Esophagus squamous epithelium (tissue), 5 donors: ENCODE results near the gene RRP1. TPM values are rescaled to one million over a fixed set of nuclear protein-coding genes. Genes with fewer than 3 reads are reported as not detected.

Experiments used
- DNase-seq: peaks from one replicate; lab custom pipeline; 2025; lab: John Stamatoyannopoulos, UW
- H3K27ac ChIP-seq, 4 donors: fragments of 200-600 bp; sonication (generic); one replicate each; pipeline ENCODE4 v1.5.1; 2016 to 2019; ENCODE audit warnings: mild to moderate bottlenecking in 1 of 4
- H3K27me3 ChIP-seq, 4 donors: fragments of 200-600 bp; sonication (generic); 1 replicate in 3 of 4; 2 replicates in 1 of 4; pipeline versions ENCODE4 v1.5.1 to v1.6.0; 2017 to 2021; ENCODE audit warnings: antibody characterized with exemption in 1 of 4
- H3K36me3 ChIP-seq, 3 donors: fragments of 200-600 bp; sonication (generic); one replicate each; pipeline ENCODE4 v1.5.1; 2016 to 2019
- H3K4me1 ChIP-seq, 3 donors: fragments of 200-600 bp; sonication (generic); one replicate each; pipeline ENCODE4 v1.5.1; 2017 to 2019
- H3K4me3 ChIP-seq, 4 donors: fragments of 200-600 bp; sonication (generic); 1 replicate in 3 of 4; 2 replicates in 1 of 4; pipeline ENCODE4 v1.5.1; 2016 to 2019; ENCODE audit warnings: mild to moderate bottlenecking in 2 of 4, moderate library complexity in 1 of 4
- H3K9me3 ChIP-seq, 3 donors: fragments of 200-600 bp; sonication (generic); one replicate each; pipeline ENCODE4 v1.5.1; 2016 to 2019
- POLR2A ChIP-seq, 4 donors: fragments of 450-650 bp; IDR thresholded peaks; one replicate each; pipeline ENCODE4 v1.6.1; 2017; ENCODE audit warnings: antibody characterized with exemption in 4 of 4, mild to moderate bottlenecking in 4 of 4, moderate library complexity in 3 of 4
- WGBS, 2 donors: methylation state at CpG; one replicate each; pipeline ENCODE4 v1.1.5; 2018; 5-methylcytosine and 5-hydroxymethylcytosine counted together
- intact Hi-C: fragments of 100-400 bp; cut with DNase I; formaldehyde crosslinking; loops from one replicate; pipeline ENCODE4 v1.15.0; 2022
- total RNA-seq, 4 donors: library from RNA; depleted of rRNA; stranded (reverse); fragments of >200 nt; gene quantifications; one replicate each; pipeline ENCODE4 v1.1.0, GENCODE V29; 2016
- TF ChIP-seq, protein P1 (sequence below), 6 experiments: fragments of 450-650 bp in 4 of 6; fragments of 200-600 bp in 2 of 6; sonication (generic) in 2 of 6; IDR thresholded peaks; one replicate each; pipeline ENCODE4 v1.5.1; 2016 to 2019; ENCODE audit warnings: antibody characterized with exemption in 6 of 6, mild to moderate bottlenecking in 4 of 6, moderate library complexity in 4 of 6
- donor health status: DM: yes; HTN: yes; CAD: no.

Gene RRP1
- total RNA-seq, 4 donors from 2014 or later = 22.5 to 37.2 (median 30.4) TPM

DNA sequence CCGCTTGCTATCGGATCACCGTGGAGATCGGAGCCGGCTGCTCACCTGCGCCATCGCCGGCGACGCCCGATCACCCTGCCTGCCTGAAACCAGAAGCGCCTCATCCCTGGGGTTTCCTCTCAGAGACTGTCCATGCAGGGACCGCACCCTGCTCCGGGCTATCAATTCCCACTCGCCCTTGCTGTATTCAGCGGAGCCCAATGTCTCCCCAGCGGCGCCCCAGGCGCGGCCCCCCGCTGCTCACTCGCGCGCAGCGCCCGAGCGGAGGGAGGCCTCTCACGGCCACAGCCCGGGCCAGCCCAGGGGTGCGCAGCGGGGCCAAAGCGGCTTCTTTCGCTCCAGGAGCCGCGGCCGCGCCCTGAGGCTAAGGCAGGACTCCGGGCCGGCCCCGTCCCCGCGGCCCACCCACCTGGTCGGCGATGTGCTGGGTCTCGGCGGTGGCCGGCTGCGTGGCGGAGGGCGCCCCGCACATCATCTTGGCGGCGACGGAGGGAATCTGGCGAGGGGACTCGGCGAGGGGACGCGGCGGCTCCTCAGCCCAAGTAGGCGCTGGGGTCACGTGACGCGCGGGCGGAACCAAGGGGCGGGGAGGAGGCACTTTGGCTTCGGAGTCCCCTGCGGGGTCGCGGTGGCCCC, 13.5 kb upstream of the RRP1 start, which contains the start of gene CSTB:
Gene CSTB (minus strand): TSS at position 514 of the 636 bp plus-strand sequence. CDS start 39 bp downstream, at position 475.
- peak within 1 kb of the TSS; percentile 84 to 99 (median 93) for H3K27ac ChIP-seq
- 0% methylated on average over 15 of the region's 71 CpGs; no CpG with 5 or more reads in 1 of the 2 donors for WGBS, 2 donors
- intact Hi-C loops = no loop called here
- peaks cover 11 to 88% (median 32%) of the 10 kb centered on the region in 3 donors for H3K4me1 ChIP-seq
- no peak for DNase-seq
- no peaks in the 10 kb centered on the region for H3K27me3 ChIP-seq
- peaks cover 0 to 32% (median 6%) of the 10 kb centered on the region in 3 donors for H3K36me3 ChIP-seq
- peak within 1 kb of the TSS; percentile 67 to 98 (median 86) for H3K4me3 ChIP-seq
- H3K9me3 ChIP-seq = no peaks in the 10 kb centered on the region
- TF ChIP-seq POLR2A (IDR thresholded peaks at IDR 0.05) = peak in 3 of 4 donors; percentile 60 to 78 (median 66)
- TF ChIP-seq, protein P1, sequence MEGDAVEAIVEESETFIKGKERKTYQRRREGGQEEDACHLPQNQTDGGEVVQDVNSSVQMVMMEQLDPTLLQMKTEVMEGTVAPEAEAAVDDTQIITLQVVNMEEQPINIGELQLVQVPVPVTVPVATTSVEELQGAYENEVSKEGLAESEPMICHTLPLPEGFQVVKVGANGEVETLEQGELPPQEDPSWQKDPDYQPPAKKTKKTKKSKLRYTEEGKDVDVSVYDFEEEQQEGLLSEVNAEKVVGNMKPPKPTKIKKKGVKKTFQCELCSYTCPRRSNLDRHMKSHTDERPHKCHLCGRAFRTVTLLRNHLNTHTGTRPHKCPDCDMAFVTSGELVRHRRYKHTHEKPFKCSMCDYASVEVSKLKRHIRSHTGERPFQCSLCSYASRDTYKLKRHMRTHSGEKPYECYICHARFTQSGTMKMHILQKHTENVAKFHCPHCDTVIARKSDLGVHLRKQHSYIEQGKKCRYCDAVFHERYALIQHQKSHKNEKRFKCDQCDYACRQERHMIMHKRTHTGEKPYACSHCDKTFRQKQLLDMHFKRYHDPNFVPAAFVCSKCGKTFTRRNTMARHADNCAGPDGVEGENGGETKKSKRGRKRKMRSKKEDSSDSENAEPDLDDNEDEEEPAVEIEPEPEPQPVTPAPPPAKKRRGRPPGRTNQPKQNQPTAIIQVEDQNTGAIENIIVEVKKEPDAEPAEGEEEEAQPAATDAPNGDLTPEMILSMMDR (IDR thresholded peaks at IDR 0.05) = no peak

DNA sequence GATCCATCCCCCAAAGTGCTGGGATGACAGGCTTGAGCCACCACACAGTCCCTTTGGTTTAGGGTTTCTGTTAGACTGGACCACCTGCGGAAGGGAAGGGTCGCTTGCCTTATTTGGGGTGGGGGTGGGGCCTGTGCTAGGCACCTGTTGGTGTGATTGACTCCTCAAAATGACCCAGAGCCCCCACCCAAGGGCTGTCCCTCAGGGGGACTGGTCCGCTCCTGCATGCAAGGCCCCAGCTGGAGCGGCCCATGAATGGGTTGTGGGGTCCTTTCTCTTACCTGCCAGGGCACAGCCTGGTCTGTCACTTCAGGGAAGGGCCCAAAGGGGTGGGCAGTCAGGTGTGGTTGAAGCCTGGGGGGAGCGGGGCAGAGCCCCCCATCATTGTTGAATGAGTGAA, 11.4 kb upstream of the RRP1 start:
- H3K27me3 ChIP-seq = no peaks in the 10 kb centered on the region
- DNase-seq = no peak
- TF ChIP-seq, protein P1 (IDR thresholded peaks at IDR 0.05) = no peak
- no peak for TF ChIP-seq POLR2A (IDR thresholded peaks at IDR 0.05)
- H3K9me3 ChIP-seq = no peaks in the 10 kb centered on the region
- H3K27ac ChIP-seq = peak overlapping the region; percentile 77 to 99 (median 90)
- intact Hi-C loops = no loop called here
- H3K36me3 ChIP-seq = peaks cover 0 to 24% (median 6%) of the 10 kb centered on the region in 3 donors
- H3K4me3 ChIP-seq = no peak overlapping the region
- WGBS, 2 donors = 88% methylated on average over 1 of the region's 5 CpGs; no CpG with 5 or more reads in 1 of the 2 donors
- H3K4me1 ChIP-seq = peaks cover 11 to 88% (median 38%) of the 10 kb centered on the region in 3 donors

DNA sequence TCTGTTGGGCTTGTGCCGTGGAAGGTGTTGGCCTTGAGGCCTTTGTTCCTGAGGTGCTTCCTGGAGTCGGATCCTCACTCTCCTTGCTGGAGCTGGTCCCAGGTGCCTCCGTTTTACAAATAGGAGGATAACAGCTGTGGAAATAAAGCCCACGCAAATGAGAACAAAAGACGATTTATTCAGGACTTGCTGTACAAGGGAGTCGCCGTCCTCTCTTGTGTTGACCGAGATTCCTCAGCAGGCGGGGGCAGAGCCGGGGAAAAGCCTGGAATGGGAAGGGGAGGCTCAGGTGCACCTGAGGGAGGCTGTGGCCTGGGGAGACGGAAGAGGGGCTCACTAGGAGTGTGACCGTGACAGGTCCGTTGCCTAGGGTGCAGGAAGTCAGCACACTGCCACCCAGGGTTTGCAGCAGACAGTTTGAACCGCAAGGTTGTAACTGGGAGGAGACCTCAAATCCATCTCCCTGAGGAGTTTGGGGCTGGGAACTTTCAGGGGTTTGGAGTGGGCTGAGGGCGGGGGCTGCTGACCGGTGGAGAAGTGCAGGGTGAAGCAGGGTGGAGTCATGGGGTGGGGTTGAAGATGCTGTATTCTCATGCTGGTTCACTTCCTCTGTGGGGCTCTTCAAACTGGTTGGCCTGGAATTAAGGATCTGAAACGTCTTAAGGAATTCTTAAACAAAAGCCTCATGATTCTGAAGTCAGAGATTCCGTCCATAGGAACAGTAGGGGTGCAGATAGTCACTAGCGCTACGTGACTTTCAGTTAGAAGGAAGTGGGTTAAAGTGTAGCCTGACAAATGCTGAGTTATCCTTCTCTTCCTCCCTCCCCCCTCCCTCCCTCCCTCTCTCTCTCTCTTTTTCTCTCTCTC, 10.7 kb upstream of the RRP1 start:
- no peaks in the 10 kb centered on the region for H3K9me3 ChIP-seq
- H3K4me3 ChIP-seq = no peak overlapping the region
- peaks cover 0 to 16% (median 0%) of the 10 kb centered on the region in 3 donors for H3K36me3 ChIP-seq
- intact Hi-C loops = no loop called here
- no peak for DNase-seq
- H3K27ac ChIP-seq = peak overlapping the region; percentile 77 to 99 (median 90)
- no peak for TF ChIP-seq POLR2A (IDR thresholded peaks at IDR 0.05)
- TF ChIP-seq, protein P1 (IDR thresholded peaks at IDR 0.05) = no peak
- H3K4me1 ChIP-seq = peaks cover 19 to 88% (median 45%) of the 10 kb centered on the region in 3 donors
- no peaks in the 10 kb centered on the region for H3K27me3 ChIP-seq
- whole genome bisulfite sequencing, 2 donors = 32 to 50% methylated on average over 10 to 19 of the region's 20 CpGs

DNA sequence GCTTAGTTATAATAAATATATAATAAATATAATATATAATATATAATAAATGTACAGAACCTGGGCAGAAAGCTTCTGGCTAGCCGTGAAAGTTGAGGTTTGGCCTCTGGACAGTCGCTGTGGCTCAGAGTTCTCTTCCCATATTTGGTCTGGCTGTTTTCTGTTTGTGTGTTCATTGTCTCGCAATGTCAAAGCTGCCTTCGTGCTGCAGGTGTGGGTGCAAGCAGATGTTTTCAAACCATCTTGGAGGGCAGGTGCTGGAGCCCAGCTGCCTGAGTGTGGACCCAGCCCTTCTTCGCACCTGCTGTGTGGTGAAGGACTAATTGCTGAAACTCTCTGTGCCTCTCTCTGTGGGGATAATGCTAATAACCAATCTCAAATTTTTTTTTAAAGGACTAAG, 9.7 kb upstream of the RRP1 start:
- Histone ChIP-seq H3K9me3 (no peaks in the 10 kb centered on the region), H3K27ac (peak overlapping the region; percentile 71 to 99 (median 90)), H3K27me3 (no peaks in the 10 kb centered on the region), H3K4me3 (no peak overlapping the region), H3K4me1 (peaks cover 24 to 88% (median 40%) of the 10 kb centered on the region in 3 donors), H3K36me3 (peaks cover 0 to 6% (median 0%) of the 10 kb centered on the region in 3 donors)
- WGBS, 2 donors = 67 to 85% methylated on average over 5 of the region's 5 CpGs
- DNase-seq = no peak
- TF ChIP-seq POLR2A (IDR thresholded peaks at IDR 0.05) = no peak
- TF ChIP-seq, protein P1 (IDR thresholded peaks at IDR 0.05) = no peak
- intact Hi-C loops = no loop called here
